K562 (cell line): ENCODE results near the gene SPDEF. TPM values are rescaled to one million over a fixed set of nuclear protein-coding genes. Genes with fewer than 3 reads are reported as not detected.
A peak's percentile ranks its signal among the peaks of the same experiment; 100 is the strongest.

Source experiments
- ATAC-seq: fragments of 200-7000 bp; cut with Tn5 transposase; 3 replicates; pipeline ENCODE4 v1.9.1; 2020; ENCODE audit warnings: moderate library complexity
- BruUV-seq: library from RNA; stranded (reverse); fragments of 400-500 nt; replicated peaks from 2 replicates; lab custom pipeline; 2021; lab: Mats Ljungman, UMichigan
- CTCF ChIA-PET: fragments of 300-600 bp; formaldehyde crosslinking; extraction: SDS; loops from one replicate; lab custom pipeline; 2021; ENCODE audit warnings: low intra/inter-chr PET ratio; lab: Yijun Ruan, JAX
- POLR2A ChIA-PET: fragments of 300-600, 350-650 bp; sonication (Branson Sonifier 250); formaldehyde crosslinking; extraction: SDS; loops from one replicate; lab custom pipeline; 2021; ENCODE audit warnings: antibody characterized with exemption, inconsistent platforms; lab: Yijun Ruan, JAX
- DNase-seq, 4 experiments: peaks; one replicate each; pipeline versions ENCODE4 v3.0.0 to v3.0.0-alpha.2; 2011 to 2018; ENCODE audit warnings: low spot score in 3 of 4, mixed read lengths in 3 of 4; ENCODE audit errors: extremely low read depth in 1 of 4
- FAIRE-seq: peaks from 2 replicates; lab custom pipeline; 2011; peaks lifted over from hg19 to GRCh38; lab: Jason Lieb, UNC
- H2AFZ ChIP-seq: 2 replicates; pipeline ENCODE4 v1.6.0; 2011; ENCODE audit warnings: low read depth, low read length, control low read depth, inconsistent platforms
- H3K27ac ChIP-seq: fragments of 200-600 bp; 3 replicates; pipeline ENCODE4 v1.8.0; 2011; ENCODE audit warnings: low read depth, mild to moderate bottlenecking, control low read depth, inconsistent platforms, low read length, moderate library complexity, mixed read lengths; ENCODE audit errors: extremely low read depth
- H3K27me3 ChIP-seq, 2 experiments: fragments of 300-600 bp in 1 of 2; 2 replicates in 1 of 2; 3 replicates in 1 of 2; pipeline versions ENCODE4 v1.6.0 to v1.8.0; 2011; ENCODE audit warnings: inconsistent platforms in 2 of 2, low read length in 2 of 2, mild to moderate bottlenecking in 1 of 2, mixed read lengths in 1 of 2, moderate library complexity in 1 of 2; ENCODE audit not compliant: control insufficient read depth in 2 of 2, insufficient read depth in 2 of 2
- H3K36me3 ChIP-seq: fragments of 300-600 bp; 3 replicates; pipeline ENCODE4 v1.8.0; 2011; ENCODE audit warnings: mild to moderate bottlenecking, low read length, inconsistent platforms; ENCODE audit not compliant: control insufficient read depth, insufficient read depth
- H3K4me1 ChIP-seq, 2 experiments: fragments of 200-600 bp in 1 of 2; replicated peaks in 1 of 2; 2 replicates in 1 of 2; 3 replicates in 1 of 2; pipeline versions ENCODE4 v1.5.1 to v1.8.0; 2011; ENCODE audit warnings: inconsistent platforms in 2 of 2, low read length in 2 of 2, mild to moderate bottlenecking in 1 of 2, mixed read lengths in 1 of 2, moderate library complexity in 1 of 2; ENCODE audit not compliant: control insufficient read depth in 2 of 2, insufficient read depth in 2 of 2
- H3K4me2 ChIP-seq: 2 replicates; pipeline ENCODE4 v1.6.1; 2011; ENCODE audit warnings: low read length, control low read depth, inconsistent platforms, mixed read lengths; ENCODE audit not compliant: insufficient read depth
- H3K4me3 ChIP-seq: fragments of 200-600 bp; sonication (generic), shearing (Covaris generic); 2 replicates; pipeline ENCODE4 v1.5.1; 2016; ENCODE audit warnings: control low read depth, inconsistent platforms
- H3K79me2 ChIP-seq: fragments of 200-600 bp; 3 replicates; pipeline ENCODE4 v1.8.0; 2011; ENCODE audit warnings: low read length, inconsistent platforms; ENCODE audit not compliant: control insufficient read depth, insufficient read depth
- H3K9ac ChIP-seq, 2 experiments: 2 replicates each; pipeline versions ENCODE4 v1.6.0 to v1.6.1; 2011; ENCODE audit warnings: low read depth in 2 of 2, low read length in 2 of 2, control low read depth in 1 of 2, inconsistent platforms in 1 of 2, mild to moderate bottlenecking in 1 of 2, mixed read lengths in 1 of 2; ENCODE audit not compliant: insufficient read depth in 1 of 2
- H3K9me1 ChIP-seq: one replicate; pipeline ENCODE4 v1.6.0; 2011; ENCODE audit warnings: inconsistent platforms, mild to moderate bottlenecking, low read length, moderate library complexity; ENCODE audit not compliant: control insufficient read depth, insufficient read depth
- H3K9me3 ChIP-seq: replicated peaks from 2 replicates; pipeline ENCODE4 v1.5.1; 2011; ENCODE audit warnings: low read depth, low read length, inconsistent platforms; ENCODE audit not compliant: control insufficient read depth, insufficient read depth
- H4K20me1 ChIP-seq: replicated peaks from 2 replicates; pipeline ENCODE4 v1.6.1; 2011; ENCODE audit warnings: low read length, inconsistent platforms, mixed read lengths; ENCODE audit not compliant: control insufficient read depth, insufficient read depth
- NCOR1 ChIP-seq: fragments of 450-650 bp; IDR thresholded peaks from 2 replicates; pipeline ENCODE4 v1.6.1; 2016; ENCODE audit warnings: mild to moderate bottlenecking, moderate library complexity
- RAD21 ChIP-seq, 2 experiments: fragments of 250-450 bp in 1 of 2; fragments of 450-650 bp in 1 of 2; sonication (Bioruptor Pico) in 1 of 2; formaldehyde crosslinking in 1 of 2; IDR thresholded peaks in 1 of 2; conservative IDR thresholded peaks in 1 of 2; 2 replicates each; pipeline versions ENCODE4 v1.4.0 to v1.8.0; 2020 to 2022; ENCODE audit warnings: mild to moderate bottlenecking in 2 of 2, moderate library complexity in 1 of 2
- REST ChIP-seq, 2 experiments: fragments of 450-650 bp; formaldehyde crosslinking in 1 of 2; IDR thresholded peaks; 2 replicates each; pipeline versions ENCODE4 v1.4.0 to v1.6.1; 2014 to 2020; ENCODE audit warnings: mild to moderate bottlenecking in 2 of 2, borderline replicate concordance in 1 of 2, low read depth in 1 of 2
- RNF219 ChIP-seq: fragments of 250-450 bp; sonication (Bioruptor Pico); IDR thresholded peaks from 2 replicates; pipeline ENCODE4 v1.5.0; 2022; ENCODE audit warnings: mild to moderate bottlenecking
- ZNF165 ChIP-seq: fragments of 250-450 bp; sonication (Bioruptor Pico); IDR thresholded peaks from 2 replicates; pipeline ENCODE4 v1.4.0; 2020; ENCODE audit warnings: borderline replicate concordance
- ZNF398 ChIP-seq: fragments of 250-450 bp; sonication (Bioruptor Pico); IDR thresholded peaks from 2 replicates; pipeline ENCODE4 v1.8.0; 2021; ENCODE audit warnings: moderate library complexity, mild to moderate bottlenecking, inconsistent platforms
- WGBS: fragments of 100-300 bp; shearing (Covaris generic); methylation state at CpG from one replicate; pipeline ENCODE4 v1.1.6; 2016; ENCODE audit warnings: low coverage, mixed read lengths; ENCODE audit not compliant: insufficient coverage; ENCODE audit errors: missing lambda C conversion rate; 5-methylcytosine and 5-hydroxymethylcytosine counted together
- in situ Hi-C: fragments of 300-500 bp; cut with MboI; formaldehyde crosslinking; loops from 4 replicates; pipeline ENCODE4 v1.15.0; 2018; ENCODE audit warnings: inconsistent platforms, mixed read lengths
- intact Hi-C: fragments of 100-400 bp; cut with micrococcal nuclease; formaldehyde crosslinking; loops from 2 replicates; pipeline ENCODE4 v1.14.2; 2022
- polyA plus RNA-seq, 8 experiments: library from polyadenylated mRNA; depleted of rRNA in 4 of 8; stranded (reverse) in 5 of 8; unstranded in 3 of 8; fragments of >200 nt; fragmentation: Nextera tagmentation in 2 of 8; fragmentation: Illumina TruSeq in 1 of 8; extraction: Ambion mirVana in 2 of 8; extraction: Trizol in 1 of 8; gene quantifications; 2 replicates each; pipeline versions ENCODE4 v1.2.1 to v1.2.3, GENCODE V29; 2011 to 2014; ENCODE audit warnings: inconsistent platforms in 1 of 8, missing spikeins in 1 of 8
- total RNA-seq, 7 experiments: library from RNA; depleted of rRNA in 6 of 7; stranded (reverse); fragments of >200 nt in 6 of 7; fragmentation: Illumina TruSeq in 2 of 7; extraction: Trizol in 2 of 7; gene quantifications; 2 replicates each; pipeline versions ENCODE4 v1.2.1 to v1.2.3, GENCODE V29; 2011 to 2021; ENCODE audit warnings: low replicate concordance in 1 of 7

Gene SPDEF
- total and polyA plus RNA-seq, 9 of the 15 experiments (the other 6 are each of a cell fraction or from before 2014, with no cell fraction given) = 0.04 to 0.12 (median 0.11) TPM; not detected in 5

GRCh38 chr6:34514593-34515472 is 41.3 kb downstream of the SPDEF start:
- in situ Hi-C loops = no loop called here
- CTCF ChIA-PET = interaction anchor here (1.2 to 1.3 kb wide), 2 partner anchors 266 to 319 kb away, joined by 6 to 7 read pairs; partner anchors contain the start of gene SMIM29
- no peak for TF ChIP-seq RNF219 (CRISPR knock-in tag)
- TF ChIP-seq RAD21 (CRISPR knock-in tag; conservative IDR thresholded peaks at IDR 0.05 in 1 of 2, IDR thresholded peaks at IDR 0.05 in 1 of 2) = peak; percentile 41 to 60
- TF ChIP-seq NCOR1 = no peak
- no peak for TF ChIP-seq ZNF398 (CRISPR knock-in tag)
- TF ChIP-seq REST (IDR thresholded peaks at IDR 0.05; ENCODE audit: borderline replicate concordance) = peak; percentile 56
- no peak for TF ChIP-seq REST (CRISPR knock-in tag; IDR thresholded peaks at IDR 0.05; ENCODE audit: low read depth)
- TF ChIP-seq ZNF165 (CRISPR knock-in tag) = no peak

More at GRCh38 chr6:34514593-34515472, 41.3 kb downstream of the SPDEF start:
- Histone ChIP-seq H3K36me3 (no peaks in the 10 kb centered on the region), H4K20me1 (no peaks in the 10 kb centered on the region), H3K9me3 (no peaks in the 10 kb centered on the region), H3K27me3 (no peaks in the 10 kb centered on the region), H3K4me3 (no peak overlapping the region), H3K27ac (no peak overlapping the region), H3K9me1 (peaks cover 4% of the 10 kb centered on the region), H2AFZ (0 out of 2 replicates have a peak overlapping the region, but pooled peaks have one; percentile 28), H3K4me1 (peaks cover 20 to 46% of the 10 kb centered on the region in 2 experiments; a peak in 4 of 5 replicates), H3K79me2 (no peaks in the 10 kb centered on the region), H3K4me2 (no peak overlapping the region), H3K9ac (peak overlapping the region in 1 of 2 experiments; percentile 56; a peak in 2 of 4 replicates)
- peak; percentile 81 to 88 (median 84) for DNase-seq
- ATAC-seq = peak; percentile 80
- POLR2A ChIA-PET = interaction anchor here (0.5 to 1.6 kb wide), 7 partner anchors 8 to 683 kb away, joined by 3 to 5 read pairs (median 4); no protein-coding TSS in a partner anchor
- intact Hi-C loops = no loop called here
- no TSS peak for BruUV-seq
- peak; percentile 58 for FAIRE-seq
- WGBS = 43% methylated on average over 33 of the region's 34 CpGs
